ENCODE data around the gene MYRIP. TPM values are rescaled to one million over a fixed set of nuclear protein-coding genes. Genes with fewer than 3 reads are reported as not detected.
"Not testable (repeated sequence)": the region's sequence is repeated elsewhere in the genome, so short reads cannot be mapped to it uniquely, and the experiment has no call there.

Gene MYRIP
- total and polyA plus RNA-seq, 12 donors = 0.24 to 4.8 (median 1.4) TPM

DNA sequence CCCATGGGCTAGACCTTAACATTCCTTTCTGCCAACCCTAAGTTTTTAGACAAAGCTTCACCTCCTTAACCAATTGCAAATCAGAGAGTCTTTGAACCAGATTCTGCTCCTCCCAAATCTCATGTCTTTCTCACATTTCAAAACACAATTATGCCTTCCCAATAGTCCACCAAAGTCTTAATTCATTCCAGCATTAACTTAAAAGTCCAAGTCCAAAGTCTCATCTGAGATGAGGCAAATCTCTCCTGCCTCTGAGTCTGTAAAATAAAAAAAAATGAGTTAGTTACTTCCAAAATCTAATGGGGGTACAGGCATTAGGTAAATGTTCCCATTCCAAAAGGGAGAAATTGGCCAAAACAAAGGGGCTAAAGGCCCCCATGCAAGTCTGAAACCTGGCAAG, 43.8 kb upstream of the MYRIP start:
- Histone ChIP-seq H3K36me3 (replicated peaks in 1 of 2) (no peaks in the 10 kb centered on the region), H3K4me1 (replicated peaks in 1 of 2) (no peaks in the 10 kb centered on the region), H3K4me3 (no peak overlapping the region), H3K27me3 (no peaks in the 10 kb centered on the region), H3K9me3 (replicated peaks in 1 of 3) (no peaks in the 10 kb centered on the region), H3K27ac (no peak overlapping the region)
- no peak for DNase-seq
- TF ChIP-seq CTCF (IDR thresholded peaks at IDR 0.05) = no peak
- no peak for TF ChIP-seq POLR2A (IDR thresholded peaks at IDR 0.05)
- intact Hi-C loops (cut with DNase I) = no loop called here

DNA sequence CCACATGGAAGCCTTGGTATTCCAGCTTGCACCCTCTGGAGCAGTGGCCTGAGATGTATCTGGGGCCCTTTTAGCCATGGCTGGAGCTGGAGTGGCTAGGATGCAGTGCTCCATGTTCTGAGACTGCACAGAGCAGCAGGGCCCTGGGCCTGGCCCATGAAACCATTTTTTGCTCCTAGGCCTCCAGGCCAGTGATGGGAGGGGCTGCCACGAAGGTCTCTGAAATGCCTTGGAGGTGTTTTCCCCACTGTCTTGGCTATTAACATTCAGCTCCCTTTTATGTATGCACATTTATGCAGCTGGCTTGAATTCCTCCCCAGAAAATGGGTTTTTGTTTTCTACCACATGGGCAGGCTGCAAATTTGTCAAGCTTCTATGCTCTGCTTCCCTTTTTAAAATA, 43.0 kb upstream of the MYRIP start:
- 36 to 100% (median 62%) methylated on average over 1 of the region's 1 CpG for WGBS, 4 donors
- Histone ChIP-seq H3K27ac (no peak overlapping the region), H3K27me3 (no peaks in the 10 kb centered on the region), H3K36me3 (replicated peaks in 1 of 2) (no peaks in the 10 kb centered on the region), H3K9me3 (replicated peaks in 1 of 3) (no peaks in the 10 kb centered on the region), H3K4me3 (no peak overlapping the region), H3K4me1 (replicated peaks in 1 of 2) (no peaks in the 10 kb centered on the region)
- intact Hi-C loops (cut with DNase I) = no loop called here
- no peak for DNase-seq
- TF ChIP-seq POLR2A (IDR thresholded peaks at IDR 0.05) (no peak), CTCF (IDR thresholded peaks at IDR 0.05) (no peak)

DNA sequence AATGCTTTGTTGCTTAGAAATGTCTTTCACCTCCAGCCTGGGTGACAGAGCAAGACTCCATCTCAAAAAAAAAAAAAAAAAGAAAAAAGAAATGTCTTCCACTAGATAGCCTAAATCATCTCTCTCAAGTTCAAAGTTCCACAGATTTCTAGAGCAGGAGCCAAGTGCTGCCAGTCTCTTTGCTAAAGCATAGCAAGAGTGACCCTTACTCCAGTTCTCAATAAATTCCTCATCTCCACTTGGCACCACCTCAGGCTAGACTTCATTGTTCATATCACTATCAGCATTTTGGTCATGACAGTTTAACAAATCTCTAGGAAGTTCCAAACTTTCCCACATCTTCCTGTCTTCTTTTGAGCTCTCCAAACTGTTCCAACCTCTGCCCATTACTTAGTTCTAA, 42.5 kb upstream of the MYRIP start:
- H3K27me3 ChIP-seq; H3K4me1 ChIP-seq (replicated peaks in 1 of 2); H3K27ac ChIP-seq; H3K9me3 ChIP-seq (replicated peaks in 1 of 3); intact Hi-C loops (cut with DNase I); H3K4me3 ChIP-seq; H3K36me3 ChIP-seq (replicated peaks in 1 of 2): not testable (repeated sequence)
- peak in 1 of 7 donors; percentile 19 for DNase-seq

DNA sequence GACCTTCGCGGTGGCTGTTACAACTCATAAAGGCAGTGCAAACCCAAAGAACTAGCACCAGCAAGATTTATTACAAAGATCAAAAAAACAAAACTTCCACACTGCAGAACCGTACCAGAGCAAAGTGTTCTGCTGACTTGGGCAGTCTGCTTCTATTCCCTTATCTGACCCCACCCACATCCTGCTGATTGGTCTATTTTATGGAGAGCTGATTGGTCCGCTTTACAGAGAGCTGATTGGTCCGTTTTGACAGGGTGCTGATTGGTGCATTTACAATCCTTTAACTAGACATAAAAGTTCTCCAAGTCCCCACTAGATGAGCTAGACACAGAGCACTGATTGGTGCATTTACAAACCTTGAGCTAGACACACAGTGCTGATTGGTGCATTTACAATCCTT, 31.2 kb upstream of the MYRIP start:
- H3K4me1 ChIP-seq (replicated peaks in 1 of 2); H3K9me3 ChIP-seq (replicated peaks in 1 of 3); DNase-seq; intact Hi-C loops (cut with DNase I); H3K4me3 ChIP-seq; H3K36me3 ChIP-seq (replicated peaks in 1 of 2); H3K27me3 ChIP-seq; H3K27ac ChIP-seq: not testable (repeated sequence)
- WGBS, 4 donors = 86 to 88% (median 87%) methylated on average over 5 of the region's 5 CpGs

DNA sequence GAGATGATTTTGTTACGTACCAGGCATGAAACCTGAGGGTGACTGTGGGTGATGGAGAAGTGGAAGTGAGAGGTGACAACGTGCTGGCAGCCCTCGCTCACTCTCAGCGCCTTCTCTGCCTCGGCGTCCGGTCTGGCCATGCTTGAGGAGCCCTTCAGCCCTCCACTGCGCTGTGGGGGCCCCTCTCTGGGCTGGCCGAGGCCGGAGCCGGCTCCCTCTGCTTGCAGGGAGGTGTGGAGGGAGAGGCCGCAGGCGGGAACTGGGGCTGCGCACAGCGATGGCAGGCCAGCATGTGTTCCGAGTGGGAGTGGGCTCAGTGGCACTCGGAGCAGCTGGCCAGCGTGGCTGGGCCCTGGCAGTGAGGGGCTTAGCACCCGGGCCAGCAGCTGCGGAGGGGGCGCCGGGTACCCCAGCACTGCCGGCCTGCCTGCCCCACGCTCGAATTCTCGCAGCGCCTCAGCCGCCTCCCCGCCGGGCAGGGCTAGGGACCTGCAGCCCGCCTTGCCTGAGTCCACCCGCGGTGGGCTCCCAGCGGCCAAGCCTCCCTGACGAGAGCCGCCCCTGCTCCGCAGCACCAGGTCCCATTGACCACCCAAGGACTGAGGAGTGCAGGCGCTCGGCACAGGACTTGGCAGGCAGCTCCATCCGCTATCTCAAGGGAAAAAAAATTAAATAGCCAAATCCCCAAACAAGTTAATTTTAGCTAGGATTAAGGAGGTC, 29.7 kb upstream of the MYRIP start:
- H3K4me3 ChIP-seq = no peak overlapping the region
- 89 to 95% (median 91%) methylated on average over 23 to 40 of the region's 40 CpGs for WGBS, 4 donors

More for the DNA sequence above, 29.7 kb upstream of the MYRIP start:
- H3K27me3 ChIP-seq = no peaks in the 10 kb centered on the region
- intact Hi-C loops (cut with DNase I) = no loop called here
- no peak for DNase-seq
- no peaks in the 10 kb centered on the region for H3K9me3 ChIP-seq (replicated peaks in 1 of 3)
- no peaks in the 10 kb centered on the region for H3K36me3 ChIP-seq (replicated peaks in 1 of 2)
- TF ChIP-seq POLR2A (IDR thresholded peaks at IDR 0.05) (no peak), CTCF (IDR thresholded peaks at IDR 0.05) (no peak)
- no peaks in the 10 kb centered on the region for H3K4me1 ChIP-seq (replicated peaks in 1 of 2)
- no peak overlapping the region for H3K27ac ChIP-seq

All from adrenal gland (tissue), 12 donors.